ENCODE measurements around the gene HDHD2. TPM values are rescaled to one million over a fixed set of nuclear protein-coding genes. Genes with fewer than 3 reads are reported as not detected.
"Not testable (repeated sequence)": the region's sequence is repeated elsewhere in the genome, so short reads cannot be mapped to it uniquely, and the experiment has no call there.

HDHD2 gene, protein sequence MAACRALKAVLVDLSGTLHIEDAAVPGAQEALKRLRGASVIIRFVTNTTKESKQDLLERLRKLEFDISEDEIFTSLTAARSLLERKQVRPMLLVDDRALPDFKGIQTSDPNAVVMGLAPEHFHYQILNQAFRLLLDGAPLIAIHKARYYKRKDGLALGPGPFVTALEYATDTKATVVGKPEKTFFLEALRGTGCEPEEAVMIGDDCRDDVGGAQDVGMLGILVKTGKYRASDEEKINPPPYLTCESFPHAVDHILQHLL
- 10 to 100 TPM; 31.9 to 47.1 TPM for total RNA-seq

DNA sequence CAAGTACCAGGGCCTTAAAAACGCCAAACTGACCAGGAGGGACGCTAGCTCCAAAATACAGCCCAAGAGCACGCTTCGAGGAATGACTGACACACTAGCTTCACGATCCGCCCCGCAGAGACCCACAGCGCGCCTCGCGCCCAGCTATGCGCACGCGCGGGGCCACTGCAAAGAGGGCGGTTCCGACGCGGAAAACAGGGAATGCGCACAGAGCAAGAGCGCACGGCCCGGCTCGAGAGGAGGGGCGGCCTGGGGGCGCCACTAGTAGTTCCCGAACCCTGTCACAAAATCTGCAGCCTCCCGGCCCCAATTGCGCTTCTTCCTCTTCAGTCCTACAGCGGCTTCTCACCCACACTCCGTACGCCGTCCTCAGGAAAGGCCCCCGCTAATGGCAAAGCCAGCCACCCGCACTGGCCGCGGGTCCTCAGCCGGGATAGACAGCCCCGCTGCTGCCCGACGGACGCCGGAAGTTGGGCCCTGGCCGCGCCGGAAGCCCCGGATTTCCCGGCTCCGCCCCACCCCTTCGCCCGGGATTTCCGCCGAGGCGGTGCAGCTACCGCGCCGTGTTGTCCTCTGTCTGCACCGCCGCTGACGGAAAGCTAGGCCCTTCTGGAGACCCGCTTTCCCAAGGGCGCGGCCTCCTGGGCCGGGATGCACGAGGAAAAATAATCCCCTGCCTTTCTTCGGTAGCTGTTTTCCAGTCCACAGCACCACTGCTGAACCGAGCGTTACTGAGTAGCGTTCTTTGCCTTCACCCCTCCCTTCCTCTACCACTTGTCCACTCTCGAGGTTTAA lies at the start of gene HDHD2:
TSS of gene HDHD2 (minus strand) at position 472 of the 795 bp plus-strand sequence. CDS start 14,061 bp downstream, outside the sequence.
- peak within 1 kb of the TSS; percentile 98 for H3K27ac Mint-ChIP-seq
- H3K4me1 Mint-ChIP-seq (ENCODE audit: low read depth) = peaks cover 51% of the 10 kb centered on the region
- H3K36me3 Mint-ChIP-seq (ENCODE audit: insufficient read depth in 2 of 2) = peaks cover 0 to 15% of the 10 kb centered on the region in 2 donors
- peak; percentile 87 to 91 for DNase-seq
- peaks cover 0 to 2% of the 10 kb centered on the region in 2 donors for H3K9me3 Mint-ChIP-seq
- no peaks in the 10 kb centered on the region for H3K27me3 Mint-ChIP-seq (ENCODE audit: low read depth)
- ATAC-seq (replicated peaks in 1 of 2) = peak; percentile 93 to 95
- H3K4me3 Mint-ChIP-seq = peak within 1 kb of the TSS; percentile 99 to 100

DNA sequence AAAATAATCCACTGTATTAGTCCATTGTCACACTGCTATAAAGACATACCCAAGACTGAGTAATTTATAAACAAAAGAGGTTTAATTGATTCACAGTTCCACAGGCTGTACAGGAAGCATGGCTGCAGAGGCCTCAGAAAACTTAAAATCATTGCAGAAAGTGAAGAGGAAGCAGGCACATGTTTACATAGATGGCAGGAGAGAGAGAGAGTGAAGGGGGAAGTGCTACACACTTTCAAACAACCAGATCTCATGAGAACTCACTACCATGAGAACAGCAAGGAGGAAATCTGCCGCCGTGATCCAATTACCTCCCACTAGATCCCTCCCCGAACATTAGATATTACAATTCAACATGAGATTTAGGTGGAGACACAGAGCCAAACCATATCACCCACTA lies 45.7 kb upstream of the HDHD2 start:
- not testable (repeated sequence) for H3K36me3 Mint-ChIP-seq (ENCODE audit: insufficient read depth in 2 of 2); ATAC-seq (replicated peaks in 1 of 2)

DNA sequence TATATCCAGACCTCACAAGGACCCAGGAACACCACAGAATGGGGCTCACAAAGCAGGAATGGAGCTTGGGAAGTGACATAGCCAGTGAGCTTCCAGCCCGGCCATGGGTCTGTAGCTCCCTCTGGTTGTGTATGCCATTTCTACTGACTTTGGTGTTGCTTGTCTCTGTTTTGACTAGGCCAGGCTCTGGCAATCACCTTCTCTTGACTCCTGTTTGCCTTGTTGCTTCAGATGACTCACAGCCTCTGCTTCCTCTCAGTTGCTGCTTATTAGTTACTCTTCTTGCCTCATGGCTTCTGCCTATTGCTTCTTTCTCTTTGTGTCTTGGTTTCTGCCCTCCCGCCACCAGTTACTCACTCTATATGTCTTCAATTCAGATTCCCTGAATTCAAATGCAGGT lies 41.7 kb upstream of the HDHD2 start:
- Mint-ChIP-seq H3K4me3 (no peak overlapping the region), H3K36me3 (ENCODE audit: insufficient read depth in 2 of 2) (no peaks in the 10 kb centered on the region), H3K9me3 (peaks cover 0 to 2% of the 10 kb centered on the region in 2 donors), H3K4me1 (ENCODE audit: low read depth) (peaks cover 5% of the 10 kb centered on the region), H3K27ac (no peak overlapping the region), H3K27me3 (ENCODE audit: low read depth) (peaks cover 23% of the 10 kb centered on the region)
- peak; percentile 5 to 7 for DNase-seq
- ATAC-seq (replicated peaks in 1 of 2) = peak; percentile 75

More for the DNA sequence above, 45.7 kb upstream of the HDHD2 start:
- not testable (repeated sequence) for H3K9me3 Mint-ChIP-seq; H3K4me3 Mint-ChIP-seq; H3K4me1 Mint-ChIP-seq (ENCODE audit: low read depth); DNase-seq; H3K27ac Mint-ChIP-seq
- peaks cover 30% of the 10 kb centered on the region for H3K27me3 Mint-ChIP-seq (ENCODE audit: low read depth)

DNA sequence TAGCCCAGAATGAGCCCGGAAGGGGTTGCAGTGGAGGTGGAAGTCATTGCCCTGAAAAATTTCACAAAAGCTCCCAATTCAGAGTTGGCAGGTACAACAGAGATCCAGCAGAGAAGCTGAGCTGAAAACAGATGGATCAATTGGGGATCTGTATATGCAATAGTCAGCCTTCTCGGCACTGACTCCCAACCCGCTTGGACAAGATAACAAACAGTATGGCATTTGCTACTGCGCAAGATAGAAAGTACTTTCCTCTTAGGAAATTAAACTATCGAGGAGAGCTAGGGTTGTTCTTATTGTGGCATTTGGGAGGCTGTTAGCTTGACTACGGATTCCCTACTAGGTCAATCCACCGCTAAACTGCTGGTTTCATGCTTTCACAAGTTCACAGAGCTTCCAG lies 37.4 kb upstream of the HDHD2 start:
- Mint-ChIP-seq H3K9me3 (peaks cover 3 to 9% of the 10 kb centered on the region in 2 donors), H3K27ac (no peak overlapping the region), H3K36me3 (ENCODE audit: insufficient read depth in 2 of 2) (peaks cover 0 to 2% of the 10 kb centered on the region in 2 donors), H3K4me1 (ENCODE audit: low read depth) (peaks cover 5% of the 10 kb centered on the region), H3K27me3 (ENCODE audit: low read depth) (peaks cover 19% of the 10 kb centered on the region), H3K4me3 (no peak overlapping the region)
- DNase-seq (no peak), ATAC-seq (replicated peaks in 1 of 2) (no peak)

DNA sequence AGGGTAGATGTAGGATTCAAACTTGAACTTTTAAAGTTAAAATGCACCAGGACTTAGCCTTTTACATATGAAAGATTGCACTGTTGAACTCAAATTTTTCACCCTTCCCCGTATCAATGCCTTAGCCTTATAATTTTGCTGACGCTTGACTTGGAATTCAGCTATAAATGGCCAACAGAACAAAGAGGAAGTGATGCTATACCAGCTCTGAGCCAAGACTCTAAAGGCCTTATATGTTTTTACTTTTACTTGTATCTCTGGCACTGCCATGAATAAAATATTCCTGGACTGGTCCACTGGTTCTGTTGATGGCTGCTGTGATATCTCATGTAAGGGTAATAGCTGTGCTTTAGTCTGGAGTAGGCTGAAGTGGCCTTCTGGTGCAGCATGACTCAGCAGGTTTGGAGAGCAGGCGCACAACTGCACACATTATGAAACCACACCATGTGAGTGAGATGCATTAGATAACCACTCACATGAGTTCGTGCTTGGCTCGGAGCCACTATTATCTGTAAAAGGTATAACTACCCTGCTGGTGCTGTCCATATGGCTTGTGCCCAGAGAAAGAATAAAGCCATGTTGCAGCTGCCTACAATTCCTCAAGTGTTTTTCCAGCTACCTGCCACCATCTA lies 34.2 kb upstream of the HDHD2 start:
- ATAC-seq (replicated peaks in 1 of 2) (no peak), DNase-seq (no peak)
- Mint-ChIP-seq H3K27me3 (ENCODE audit: low read depth) (peaks cover 12% of the 10 kb centered on the region), H3K36me3 (ENCODE audit: insufficient read depth in 2 of 2) (peaks cover 0 to 2% of the 10 kb centered on the region in 2 donors), H3K9me3 (peaks cover 3 to 10% of the 10 kb centered on the region in 2 donors), H3K4me3 (no peak overlapping the region), H3K27ac (no peak overlapping the region), H3K4me1 (ENCODE audit: low read depth) (no peaks in the 10 kb centered on the region)

DNA sequence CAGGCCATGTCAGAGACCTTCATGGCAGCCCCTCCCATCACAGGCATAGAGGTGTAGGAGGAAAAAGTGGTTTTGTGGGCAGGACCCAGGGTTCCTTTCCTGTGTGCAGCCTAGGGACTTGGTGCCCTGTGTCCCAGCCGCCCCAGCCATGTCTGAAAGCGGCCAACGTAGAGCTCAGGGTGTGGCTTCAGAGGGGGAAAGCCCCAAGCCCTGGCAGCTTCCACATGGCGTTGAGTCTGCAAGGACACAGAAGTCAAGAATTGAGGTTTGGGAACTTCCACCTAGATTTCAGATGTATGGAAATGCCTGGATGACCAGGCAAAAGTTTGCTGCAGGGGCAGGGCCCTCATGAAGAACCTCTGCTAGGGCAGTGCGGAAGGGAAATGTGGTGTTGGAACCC lies 31.9 kb upstream of the HDHD2 start:
- H3K27me3 Mint-ChIP-seq (ENCODE audit: low read depth); H3K9me3 Mint-ChIP-seq; H3K36me3 Mint-ChIP-seq (ENCODE audit: insufficient read depth in 2 of 2); H3K4me3 Mint-ChIP-seq; DNase-seq; H3K4me1 Mint-ChIP-seq (ENCODE audit: low read depth); H3K27ac Mint-ChIP-seq; ATAC-seq (replicated peaks in 1 of 2): not testable (repeated sequence)

DNA sequence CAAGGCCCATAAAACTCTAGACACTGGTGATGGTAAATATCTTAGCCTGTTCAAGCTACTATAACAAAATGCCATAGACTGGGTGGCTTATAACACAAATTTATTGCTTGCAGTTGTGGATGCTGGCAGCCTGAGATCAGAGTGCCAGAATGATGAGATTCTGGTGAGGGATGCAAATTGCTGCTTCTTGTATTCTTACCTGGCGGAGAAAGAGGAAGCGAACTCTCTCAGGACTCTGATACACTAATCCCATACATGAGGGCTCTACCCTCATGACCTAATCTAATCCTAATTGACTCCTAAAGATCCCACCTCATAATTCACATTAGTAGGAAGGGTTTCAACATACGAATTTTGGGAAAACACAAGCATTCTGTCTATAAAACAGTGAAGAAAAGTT lies 30.5 kb upstream of the HDHD2 start:
- no peak for DNase-seq
- H3K27ac Mint-ChIP-seq = no peak overlapping the region
- no peak for ATAC-seq (replicated peaks in 1 of 2)
- H3K4me1 Mint-ChIP-seq (ENCODE audit: low read depth) = no peaks in the 10 kb centered on the region
- H3K36me3 Mint-ChIP-seq (ENCODE audit: insufficient read depth in 2 of 2) = peaks cover 0 to 2% of the 10 kb centered on the region in 2 donors
- H3K9me3 Mint-ChIP-seq = peaks cover 3 to 6% of the 10 kb centered on the region in 2 donors
- peaks cover 2% of the 10 kb centered on the region for H3K27me3 Mint-ChIP-seq (ENCODE audit: low read depth)
- H3K4me3 Mint-ChIP-seq = no peak overlapping the region

DNA sequence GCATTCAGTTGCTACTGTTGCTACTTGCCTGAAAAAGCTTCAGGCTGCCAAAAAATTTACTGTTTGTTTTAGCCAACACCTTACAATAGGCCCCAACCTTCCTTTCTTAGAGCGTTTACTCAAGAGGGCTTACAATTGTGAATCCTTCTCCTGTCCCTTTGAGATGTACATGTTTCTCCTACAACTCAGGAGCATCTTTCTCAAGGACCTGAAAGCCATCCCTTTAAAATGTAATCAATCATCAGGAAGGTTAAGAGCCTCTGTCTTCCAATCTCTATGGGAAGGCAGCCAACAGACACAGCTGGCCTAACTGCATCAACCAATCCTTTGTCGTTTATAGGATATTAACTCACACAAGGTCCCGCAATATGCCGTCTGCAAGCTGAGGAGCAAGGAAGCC lies 29.2 kb upstream of the HDHD2 start:
- H3K27ac Mint-ChIP-seq = no peak overlapping the region
- ATAC-seq (replicated peaks in 1 of 2) = no peak
- no peak overlapping the region for H3K4me3 Mint-ChIP-seq

DNA sequence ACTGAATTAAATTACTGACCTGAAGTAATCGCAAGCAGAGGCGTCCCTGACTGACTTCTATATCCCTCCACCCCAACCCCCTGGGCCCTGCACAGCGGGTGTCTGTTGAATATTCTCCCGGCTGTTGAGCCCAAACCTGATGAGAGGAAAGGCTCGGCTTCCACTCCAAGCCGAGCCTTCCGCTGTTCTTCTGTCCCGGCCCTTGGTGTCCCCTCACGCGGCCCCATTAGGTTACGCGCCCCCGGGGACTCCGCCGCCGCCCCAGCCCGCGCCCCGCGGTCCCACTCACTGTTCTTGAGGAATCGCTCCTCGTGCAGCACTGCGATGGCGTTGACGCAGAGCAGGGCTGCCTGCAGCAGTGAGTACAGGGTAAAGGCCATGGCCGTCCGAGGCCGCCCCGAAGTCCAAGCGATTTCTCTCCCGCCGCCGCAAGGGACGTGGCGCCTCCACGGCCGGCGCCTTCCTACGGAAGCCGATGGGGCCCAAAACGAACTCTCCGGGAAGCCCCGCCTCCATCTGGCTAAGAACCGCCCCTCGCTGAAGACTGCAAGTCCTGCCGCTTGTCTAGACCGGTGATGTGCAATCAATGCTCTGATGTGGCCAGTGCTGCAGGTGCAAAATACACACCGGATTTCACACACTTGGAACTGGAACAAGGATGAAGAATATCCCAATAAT lies 25.7 kb upstream of the HDHD2 start, which contains the start of gene IER3IP1:
TSS of gene IER3IP1 (minus strand) at position 467 of the 678 bp plus-strand sequence. CDS start at position 380, 87 bp downstream.
- no peaks in the 10 kb centered on the region for H3K36me3 Mint-ChIP-seq (ENCODE audit: insufficient read depth in 2 of 2)
- peak within 1 kb of the TSS; percentile 93 for H3K27ac Mint-ChIP-seq
- DNase-seq (peak; percentile 90 to 91), ATAC-seq (replicated peaks in 1 of 2) (peak; percentile 91 to 96)
- H3K4me3 Mint-ChIP-seq = peak within 1 kb of the TSS in 1 of 2 donors; percentile 2
- H3K27me3 Mint-ChIP-seq (ENCODE audit: low read depth) = no peaks in the 10 kb centered on the region
- H3K4me1 Mint-ChIP-seq (ENCODE audit: low read depth) = no peaks in the 10 kb centered on the region
- no peaks in the 10 kb centered on the region for H3K9me3 Mint-ChIP-seq

More for the DNA sequence above, 29.2 kb upstream of the HDHD2 start:
- Mint-ChIP-seq H3K27me3 (ENCODE audit: low read depth) (no peaks in the 10 kb centered on the region), H3K4me1 (ENCODE audit: low read depth) (no peaks in the 10 kb centered on the region), H3K36me3 (ENCODE audit: insufficient read depth in 2 of 2) (peaks cover 0 to 2% of the 10 kb centered on the region in 2 donors), H3K9me3 (peaks cover 0 to 3% of the 10 kb centered on the region in 2 donors)
- DNase-seq = no peak

DNA sequence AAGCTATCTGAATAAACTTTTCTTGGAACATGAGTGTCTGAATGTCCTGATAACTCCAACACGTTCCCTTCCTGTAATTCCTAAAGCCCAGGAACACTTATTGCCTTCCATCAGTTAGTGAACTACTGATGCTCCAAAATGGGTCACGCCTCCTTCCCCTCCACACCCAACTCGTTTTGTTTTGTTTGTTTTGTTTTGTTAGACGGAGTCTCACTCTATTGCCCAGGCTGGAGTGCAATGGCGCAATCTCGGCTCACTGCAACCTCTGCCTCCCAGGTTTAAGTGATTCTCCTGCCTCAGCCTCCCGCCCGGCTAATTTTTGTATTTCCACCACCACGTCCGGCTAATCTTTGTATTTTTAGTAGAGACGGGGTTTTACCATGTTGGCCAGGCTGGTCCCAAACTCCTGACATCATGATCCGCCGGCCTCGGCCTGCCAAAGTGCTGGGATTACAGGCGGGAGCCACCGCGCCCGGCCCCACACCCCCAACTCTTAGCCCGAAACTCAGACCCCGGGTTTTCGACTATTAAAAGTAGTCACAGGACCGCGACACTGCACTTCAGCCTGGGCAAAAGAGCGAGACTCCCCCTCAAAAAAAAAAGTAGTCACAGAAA lies 25.1 kb upstream of the HDHD2 start:
- Mint-ChIP-seq H3K9me3 (no peaks in the 10 kb centered on the region), H3K27me3 (ENCODE audit: low read depth) (no peaks in the 10 kb centered on the region), H3K4me1 (ENCODE audit: low read depth) (no peaks in the 10 kb centered on the region), H3K36me3 (ENCODE audit: insufficient read depth in 2 of 2) (no peaks in the 10 kb centered on the region), H3K4me3 (no peak overlapping the region), H3K27ac (peak overlapping the region; percentile 93)
- DNase-seq (peak in 1 of 2 donors; percentile 2), ATAC-seq (replicated peaks in 1 of 2) (peak; percentile 11 to 16)

DNA sequence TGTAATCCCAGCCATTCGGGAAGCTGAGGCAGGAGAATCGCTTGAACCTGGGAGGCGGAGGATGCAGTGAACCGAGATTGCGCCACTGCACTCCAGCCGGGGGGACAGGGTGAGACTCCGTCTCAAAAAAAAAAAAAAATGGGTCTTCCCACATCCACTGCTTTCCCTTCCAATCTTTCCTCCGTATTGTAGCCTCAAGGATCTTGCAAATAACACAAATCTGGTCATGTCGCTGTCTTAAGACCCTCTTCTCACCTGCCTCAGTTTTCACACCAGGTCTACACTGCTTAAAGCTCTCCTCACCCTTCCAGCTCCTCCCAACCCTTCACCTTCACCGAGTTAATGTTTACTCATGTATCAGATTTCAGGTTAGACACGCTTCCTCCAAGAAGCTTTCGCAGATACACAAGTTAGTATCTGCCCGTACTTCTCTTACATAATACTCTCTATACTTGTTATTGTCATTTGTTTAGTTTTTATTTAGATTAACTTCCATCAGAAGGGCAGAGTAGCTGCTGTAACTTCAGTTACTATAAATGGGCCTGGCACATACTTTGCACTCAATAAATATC lies 24.3 kb upstream of the HDHD2 start:
- ATAC-seq (replicated peaks in 1 of 2) = no peak
- H3K36me3 Mint-ChIP-seq (ENCODE audit: insufficient read depth in 2 of 2) = no peaks in the 10 kb centered on the region
- H3K4me1 Mint-ChIP-seq (ENCODE audit: low read depth) = no peaks in the 10 kb centered on the region
- no peak overlapping the region for H3K4me3 Mint-ChIP-seq
- no peak for DNase-seq
- no peak overlapping the region for H3K27ac Mint-ChIP-seq
- no peaks in the 10 kb centered on the region for H3K27me3 Mint-ChIP-seq (ENCODE audit: low read depth)
- no peaks in the 10 kb centered on the region for H3K9me3 Mint-ChIP-seq

DNA sequence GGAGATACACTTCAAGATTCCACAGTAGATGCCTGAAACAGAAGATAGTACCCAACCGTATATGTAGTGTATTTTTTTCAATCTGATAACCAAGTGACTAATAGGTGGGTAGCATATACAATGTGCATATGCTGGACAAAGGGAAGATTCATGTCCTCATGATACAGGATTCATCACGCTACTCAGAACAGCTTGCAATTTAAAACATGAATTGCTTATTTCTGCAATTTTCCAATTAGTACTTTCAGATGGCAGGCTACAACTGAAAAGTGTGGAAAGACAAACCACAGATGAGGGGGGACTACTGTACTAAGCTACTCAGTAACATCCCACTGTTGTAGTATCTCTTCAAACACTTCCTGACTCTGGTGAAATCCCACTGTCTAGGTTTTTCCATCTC lies 22.2 kb upstream of the HDHD2 start:
- Mint-ChIP-seq H3K27me3 (ENCODE audit: low read depth) (no peaks in the 10 kb centered on the region), H3K4me3 (no peak overlapping the region), H3K27ac (no peak overlapping the region), H3K36me3 (ENCODE audit: insufficient read depth in 2 of 2) (no peaks in the 10 kb centered on the region), H3K4me1 (ENCODE audit: low read depth) (peaks cover 7% of the 10 kb centered on the region), H3K9me3 (no peaks in the 10 kb centered on the region)
- no peak for DNase-seq
- no peak for ATAC-seq (replicated peaks in 1 of 2)

Measured in activated T-cell treated with anti-CD3 and anti-CD28 coated beads, Interleukin-2, amount 50 U/mL, for 72 hours (primary cell).